Left ventricle myocardium superior (tissue), 1 donor: ENCODE data around the gene FADD. TPM values are rescaled to one million over a fixed set of nuclear protein-coding genes. Genes with fewer than 3 reads are reported as not detected.

Experiments used
- ATAC-seq: fragments of 200-7000 bp; cut with Tn5 transposase; one replicate; pipeline ENCODE4 v1.9.1; 2020; ENCODE audit warnings: mild to moderate bottlenecking, moderate library complexity
- DNase-seq: peaks from one replicate; pipeline ENCODE4 v3.0.0-alpha.2; 2020
- intact Hi-C: fragments of 100-400 bp; cut with micrococcal nuclease; formaldehyde crosslinking; loops from one replicate; pipeline ENCODE4 v1.11.0; 2022
- total RNA-seq: library from RNA; stranded (reverse); fragmentation: NEBNext Ultra II Directional; extraction: Animal tissue kit (Norgen Biotek cat#: 25700); gene quantifications from one replicate; pipeline ENCODE4 v1.2.1, GENCODE V29; 2021
- donor health status: DM: no; HTN: yes; CAD: no; lungs with severe emphysema.

Gene FADD
- total RNA-seq, 1 donor from 2014 or later: 8.8 TPM

- intact Hi-C loops: no loop called here
- ATAC-seq: no peak
- peak; percentile 45 for DNase-seq
Observed at GRCh38 chr11:70176940-70177689, 26.0 kb upstream of the FADD start.

GRCh38 chr11:70180906-70181305 lies 22.2 kb upstream of the FADD start:
- DNase-seq: no peak
- intact Hi-C loops: no loop called here

GRCh38 chr11:70182266-70182665 lies 20.8 kb upstream of the FADD start:
- DNase-seq (no peak), ATAC-seq (no peak)
- intact Hi-C loops: no loop called here

More at GRCh38 chr11:70180906-70181305, 22.2 kb upstream of the FADD start:
- no peak for ATAC-seq

- no peak for DNase-seq
- intact Hi-C loops: no loop called here
- no peak for ATAC-seq
Observed at GRCh38 chr11:70183032-70183431, 20.1 kb upstream of the FADD start.

- intact Hi-C loops: no loop called here
- ATAC-seq (no peak), DNase-seq (no peak)
Observed at GRCh38 chr11:70183483-70184176, 19.5 kb upstream of the FADD start.

- DNase-seq (no peak), ATAC-seq (no peak)
- intact Hi-C loops: no loop called here
Observed at GRCh38 chr11:70184396-70184795, 18.7 kb upstream of the FADD start.

- ATAC-seq (no peak), DNase-seq (no peak)
- intact Hi-C loops: no loop called here
Observed at GRCh38 chr11:70185348-70186055, 17.6 kb upstream of the FADD start.

GRCh38 chr11:70186420-70186819 lies 16.7 kb upstream of the FADD start:
- intact Hi-C loops: no loop called here
- no peak for DNase-seq
- no peak for ATAC-seq

- ATAC-seq (no peak), DNase-seq (no peak)
- intact Hi-C loops: no loop called here
Observed at GRCh38 chr11:70186936-70187335, 16.2 kb upstream of the FADD start.

- DNase-seq (no peak), ATAC-seq (no peak)
- intact Hi-C loops: no loop called here
Observed at GRCh38 chr11:70187771-70188170, 15.3 kb upstream of the FADD start.

GRCh38 chr11:70189622-70190021 lies 13.5 kb upstream of the FADD start:
- intact Hi-C loops: loop anchor here (2.0 to 10.0 kb wide), 2 partner anchors 271 to 505 kb away; no protein-coding TSS in a partner anchor
- no peak for DNase-seq
- ATAC-seq: no peak

GRCh38 chr11:70191495-70192140 lies 11.5 kb upstream of the FADD start:
- ATAC-seq: peak; percentile 93

GRCh38 chr11:70192666-70193410 lies 10.3 kb upstream of the FADD start:
- DNase-seq: peak; percentile 47

More at GRCh38 chr11:70191495-70192140, 11.5 kb upstream of the FADD start:
- intact Hi-C loops: loop anchor here (2.0 to 10.0 kb wide), 2 partner anchors 273 to 507 kb away; no protein-coding TSS in a partner anchor
- DNase-seq: peak; percentile 90

GRCh38 chr11:70193411-70194292 lies 9.4 kb upstream of the FADD start:
- DNase-seq (no peak), ATAC-seq (no peak)
- intact Hi-C loops: loop anchor here (10.0 kb wide), 1 partner anchor 509 kb away; no protein-coding TSS in a partner anchor

More at GRCh38 chr11:70192666-70193410, 10.3 kb upstream of the FADD start:
- intact Hi-C loops: loop anchor here (10.0 kb wide), 1 partner anchor 508 kb away; no protein-coding TSS in a partner anchor
- ATAC-seq: peak; percentile 18

- DNase-seq (no peak), ATAC-seq (no peak)
- intact Hi-C loops: loop anchor here (10.0 kb wide), 1 partner anchor 510 kb away; no protein-coding TSS in a partner anchor
Observed at GRCh38 chr11:70194792-70195791, 8.0 kb upstream of the FADD start.

GRCh38 chr11:70200212-70200844 lies 2.8 kb upstream of the FADD start:
- ATAC-seq: no peak
- intact Hi-C loops: no loop called here

More at GRCh38 chr11:70200212-70200844, 2.8 kb upstream of the FADD start:
- no peak for DNase-seq
